SK-N-SH (cell line): ENCODE data around the gene IQGAP1. TPM values are rescaled to one million over a fixed set of nuclear protein-coding genes. Genes with fewer than 3 reads are reported as not detected.
"Not testable (repeated sequence)": the region's sequence is repeated elsewhere in the genome, so short reads cannot be mapped to it uniquely, and the experiment has no call there.

Experiments used
- CTCF ChIA-PET: fragments of 300-600, 350-600 bp; formaldehyde crosslinking; extraction: SDS; loops from one replicate; lab custom pipeline; 2021; lab: Yijun Ruan, JAX
- POLR2A ChIA-PET: fragments of 350-600 bp; sonication (Branson Sonifier 250); formaldehyde crosslinking; extraction: SDS; loops from one replicate; lab custom pipeline; 2020; ENCODE audit warnings: antibody characterized with exemption, inconsistent platforms; lab: Yijun Ruan, JAX
- DNase-seq: peaks from one replicate; pipeline ENCODE4 v3.0.0; 2012
- H2AFZ ChIP-seq: fragments of 200-600 bp; sonication (generic); 2 replicates; pipeline ENCODE4 v1.8.1; 2016; ENCODE audit warnings: antibody characterized with exemption, mild to moderate bottlenecking, low read depth
- H3F3A ChIP-seq: fragments of 200-600 bp; sonication (generic); replicated peaks from 2 replicates; pipeline ENCODE3; 2016; ENCODE audit warnings: antibody characterized with exemption, mild to moderate bottlenecking; ENCODE audit not compliant: insufficient read depth
- H3K27ac ChIP-seq, 2 experiments: fragments of 200-500 bp in 1 of 2; fragments of 200-600 bp in 1 of 2; sonication (Bioruptor generic) in 1 of 2; sonication (generic), shearing (Covaris generic) in 1 of 2; 2 replicates each; pipeline versions ENCODE4 v1.5.1 to v1.6.1; 2014 to 2016; ENCODE audit warnings: low read depth in 2 of 2, inconsistent platforms in 1 of 2, low read length in 1 of 2, mild to moderate bottlenecking in 1 of 2, mixed read lengths in 1 of 2
- H3K27me3 ChIP-seq: fragments of 200-600 bp; sonication (generic), shearing (Covaris generic); 2 replicates; pipeline ENCODE4 v1.6.1; 2016; ENCODE audit warnings: mixed run types; ENCODE audit not compliant: insufficient read depth
- H3K36me3 ChIP-seq, 2 experiments: fragments of 200-500 bp in 1 of 2; fragments of 200-600 bp in 1 of 2; sonication (Bioruptor generic) in 1 of 2; sonication (generic) in 1 of 2; replicated peaks in 1 of 2; 2 replicates each; pipeline versions ENCODE3 to v1.5.1; 2014 to 2016; ENCODE audit warnings: low read length in 1 of 2, mild to moderate bottlenecking in 1 of 2; ENCODE audit not compliant: insufficient read depth in 2 of 2, control insufficient read depth in 1 of 2
- H3K4me1 ChIP-seq, 2 experiments: fragments of 200-500 bp in 1 of 2; fragments of 200-600 bp in 1 of 2; sonication (Bioruptor generic) in 1 of 2; sonication (generic), shearing (Covaris generic) in 1 of 2; 2 replicates each; pipeline versions ENCODE4 v1.5.1 to v1.6.1; 2014 to 2016; ENCODE audit warnings: low read depth in 1 of 2, low read length in 1 of 2, mixed run types in 1 of 2; ENCODE audit not compliant: insufficient read depth in 2 of 2, control insufficient read depth in 1 of 2
- H3K4me2 ChIP-seq: fragments of 200-600 bp; sonication (generic), shearing (Covaris generic); 2 replicates; pipeline ENCODE4 v1.6.1; 2017; ENCODE audit warnings: mixed run types
- H3K4me3 ChIP-seq, 2 experiments: fragments of 200-500 bp in 1 of 2; fragments of 200-600 bp in 1 of 2; sonication (Bioruptor generic) in 1 of 2; sonication (generic), shearing (Covaris generic) in 1 of 2; 2 replicates each; pipeline versions ENCODE4 v1.5.1 to v1.8.1; 2014 to 2016; ENCODE audit warnings: low read depth in 2 of 2, inconsistent platforms in 1 of 2, low read length in 1 of 2, mild to moderate bottlenecking in 1 of 2, mixed read lengths in 1 of 2, moderate library complexity in 1 of 2
- H3K79me2 ChIP-seq: fragments of 200-600 bp; sonication (generic); 2 replicates; pipeline ENCODE4 v1.8.1; 2017; ENCODE audit warnings: mild to moderate bottlenecking; ENCODE audit not compliant: insufficient read depth
- H3K9ac ChIP-seq: fragments of 200-600 bp; sonication (generic); 2 replicates; pipeline ENCODE4 v1.6.1; 2017; ENCODE audit warnings: mixed run types
- H3K9me2 ChIP-seq: fragments of 200-600 bp; sonication (generic); 2 replicates; pipeline ENCODE4 v1.6.1; 2017; ENCODE audit warnings: mixed run types
- H3K9me3 ChIP-seq: fragments of 200-600 bp; sonication (generic); 2 replicates; pipeline ENCODE4 v1.6.1; 2017; ENCODE audit warnings: mixed run types, mild to moderate bottlenecking, moderate library complexity
- H4K20me1 ChIP-seq: fragments of 200-600 bp; sonication (generic); 2 replicates; pipeline ENCODE4 v1.6.1; 2017; ENCODE audit warnings: mild to moderate bottlenecking, mixed run types; ENCODE audit not compliant: insufficient read depth
- CTCF ChIP-seq: fragments of 200-600 bp; sonication (generic); IDR thresholded peaks from 2 replicates; pipeline ENCODE4 v1.6.1; 2017; ENCODE audit warnings: antibody characterized with exemption, mild to moderate bottlenecking, moderate library complexity
- FOSL2 ChIP-seq: IDR thresholded peaks from 2 replicates; pipeline ENCODE4 v1.4.0; 2012; ENCODE audit warnings: low read depth, mild to moderate bottlenecking, moderate library complexity, borderline replicate concordance
- GATA2 ChIP-seq: sonication (generic); formaldehyde crosslinking; IDR thresholded peaks from 2 replicates; pipeline ENCODE4 v1.5.0; 2020; ENCODE audit warnings: mild to moderate bottlenecking, missing genetic modification reagents
- JUND ChIP-seq: IDR thresholded peaks from 2 replicates; pipeline ENCODE4 v1.4.0; 2012
- MEF2A ChIP-seq: IDR thresholded peaks from 2 replicates; pipeline ENCODE4 v1.4.0; 2012; ENCODE audit warnings: low read depth, borderline replicate concordance
- PBX3 ChIP-seq: IDR thresholded peaks from 2 replicates; pipeline ENCODE4; 2012
- RFX5 ChIP-seq: IDR thresholded peaks from 2 replicates; pipeline ENCODE4 v1.6.1; 2012; ENCODE audit warnings: mild to moderate bottlenecking, improper control_type of control experiment, low read length
- SIN3A ChIP-seq: IDR thresholded peaks from 2 replicates; pipeline ENCODE4 v1.6.1; 2012; ENCODE audit warnings: low read depth, mild to moderate bottlenecking, low read length, moderate library complexity, borderline replicate concordance
- TCF12 ChIP-seq: IDR thresholded peaks from 2 replicates; pipeline ENCODE4 v1.4.0; 2012
- YY1 ChIP-seq: IDR thresholded peaks from 2 replicates; pipeline ENCODE4 v1.4.0; 2012; ENCODE audit warnings: low read depth, mild to moderate bottlenecking
- WGBS: methylation state at CpG from one replicate; pipeline ENCODE4 v1.1.6; 2017; ENCODE audit warnings: low lambda C conversion rate; 5-methylcytosine and 5-hydroxymethylcytosine counted together
- polyA plus RNA-seq, 3 experiments: library from polyadenylated mRNA; depleted of rRNA; stranded (reverse); fragments of >200 nt; gene quantifications; 2 replicates each; pipeline ENCODE4 v1.2.3, GENCODE V29; 2012
- TF ChIP-seq, protein P1 (sequence below): IDR thresholded peaks from 2 replicates; pipeline ENCODE4 v1.4.0; 2012; ENCODE audit warnings: low read depth, borderline replicate concordance
- TF ChIP-seq, protein P2 (sequence below): IDR thresholded peaks from 2 replicates; pipeline ENCODE4 v1.4.0; 2012; ENCODE audit warnings: low read depth, borderline replicate concordance

IQGAP1 gene
- polyA plus RNA-seq, 1 of the 3 experiments (the other 2 are of a cell fraction), result 56.5 TPM

DNA sequence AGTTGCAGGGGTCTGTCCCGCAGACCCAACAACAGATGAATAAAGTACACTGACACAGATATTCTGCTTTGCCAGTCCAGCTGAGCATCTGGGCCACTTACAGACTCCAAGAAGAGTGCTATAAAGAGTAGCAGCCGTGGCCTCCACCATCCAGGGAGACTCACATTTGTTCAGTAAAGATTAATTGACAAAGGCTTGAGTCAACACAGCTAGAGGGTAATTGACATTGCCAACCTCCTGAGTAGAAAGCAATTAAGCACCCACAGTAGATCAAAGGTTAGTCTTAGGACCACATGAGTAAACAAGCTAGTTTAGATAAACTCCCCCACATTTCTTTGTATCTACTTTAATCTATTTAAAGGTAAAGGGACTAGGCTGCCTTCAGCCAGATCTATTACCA lies 125.4 kb downstream of the IQGAP1 start:
- no peaks in the 10 kb centered on the region for H4K20me1 ChIP-seq
- H3K4me1 ChIP-seq, result no peaks in the 10 kb centered on the region
- H3K27me3 ChIP-seq, result no peaks in the 10 kb centered on the region
- H3K9me2 ChIP-seq, result no peaks in the 10 kb centered on the region
- no peak overlapping the region for H3K27ac ChIP-seq
- H3K36me3 ChIP-seq, result peaks cover 0 to 4% of the 10 kb centered on the region in 2 experiments
- no peaks in the 10 kb centered on the region for H3K79me2 ChIP-seq
- TF ChIP-seq SIN3A (no peak), RFX5 (no peak), YY1 (no peak), MEF2A (no peak), TCF12 (no peak)
- TF ChIP-seq, protein P1, sequence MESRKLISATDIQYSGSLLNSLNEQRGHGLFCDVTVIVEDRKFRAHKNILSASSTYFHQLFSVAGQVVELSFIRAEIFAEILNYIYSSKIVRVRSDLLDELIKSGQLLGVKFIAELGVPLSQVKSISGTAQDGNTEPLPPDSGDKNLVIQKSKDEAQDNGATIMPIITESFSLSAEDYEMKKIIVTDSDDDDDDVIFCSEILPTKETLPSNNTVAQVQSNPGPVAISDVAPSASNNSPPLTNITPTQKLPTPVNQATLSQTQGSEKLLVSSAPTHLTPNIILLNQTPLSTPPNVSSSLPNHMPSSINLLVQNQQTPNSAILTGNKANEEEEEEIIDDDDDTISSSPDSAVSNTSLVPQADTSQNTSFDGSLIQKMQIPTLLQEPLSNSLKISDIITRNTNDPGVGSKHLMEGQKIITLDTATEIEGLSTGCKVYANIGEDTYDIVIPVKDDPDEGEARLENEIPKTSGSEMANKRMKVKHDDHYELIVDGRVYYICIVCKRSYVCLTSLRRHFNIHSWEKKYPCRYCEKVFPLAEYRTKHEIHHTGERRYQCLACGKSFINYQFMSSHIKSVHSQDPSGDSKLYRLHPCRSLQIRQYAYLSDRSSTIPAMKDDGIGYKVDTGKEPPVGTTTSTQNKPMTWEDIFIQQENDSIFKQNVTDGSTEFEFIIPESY, result no peak
- TF ChIP-seq, protein P2, sequence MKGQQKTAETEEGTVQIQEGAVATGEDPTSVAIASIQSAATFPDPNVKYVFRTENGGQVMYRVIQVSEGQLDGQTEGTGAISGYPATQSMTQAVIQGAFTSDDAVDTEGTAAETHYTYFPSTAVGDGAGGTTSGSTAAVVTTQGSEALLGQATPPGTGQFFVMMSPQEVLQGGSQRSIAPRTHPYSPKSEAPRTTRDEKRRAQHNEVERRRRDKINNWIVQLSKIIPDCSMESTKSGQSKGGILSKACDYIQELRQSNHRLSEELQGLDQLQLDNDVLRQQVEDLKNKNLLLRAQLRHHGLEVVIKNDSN, result no peak
- TF ChIP-seq, all 33 proteins: peak for 0
- DNase-seq, result no peak
- Histone ChIP-seq H3K9ac (no peak overlapping the region), H3K4me3 (no peak overlapping the region), H3K4me2 (no peak overlapping the region), H3K9me3 (no peaks in the 10 kb centered on the region), H3F3A (no peaks in the 10 kb centered on the region), H2AFZ (no peak overlapping the region)
- ChIA-PET POLR2A (no interaction called here), CTCF (no interaction called here)
- WGBS, result 69% methylated on average over 2 of the region's 2 CpGs

DNA sequence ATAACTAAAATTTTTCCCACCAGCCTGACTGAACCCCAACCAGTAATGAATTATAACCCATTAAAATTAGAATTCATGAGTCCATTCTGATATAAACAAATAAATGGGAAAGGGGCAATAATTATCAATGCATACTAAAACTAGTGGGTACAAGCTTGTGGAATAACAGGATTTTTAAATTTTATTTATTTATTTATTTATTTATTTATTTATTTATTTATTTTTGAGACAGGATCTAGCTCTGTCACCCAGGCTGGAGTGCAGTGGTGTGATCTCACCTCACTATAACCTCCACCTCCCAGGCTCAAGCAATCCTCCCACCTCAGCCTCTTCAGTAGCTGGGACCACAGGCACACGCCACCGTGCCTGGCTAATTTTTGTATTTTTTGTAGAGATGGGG lies 125.9 kb downstream of the IQGAP1 start:
- H3K4me3 ChIP-seq, POLR2A ChIA-PET, H2AFZ ChIP-seq, H3K79me2 ChIP-seq, H3K4me2 ChIP-seq, H4K20me1 ChIP-seq, H3K9me3 ChIP-seq, CTCF ChIA-PET, H3K9ac ChIP-seq, H3K9me2 ChIP-seq, H3K27ac ChIP-seq, H3F3A ChIP-seq, H3K36me3 ChIP-seq, DNase-seq, H3K27me3 ChIP-seq, H3K4me1 ChIP-seq: not testable (repeated sequence)
- 57% methylated on average over 2 of the region's 2 CpGs for WGBS

- 12% methylated on average over 1 of the region's 1 CpG for WGBS
Observed at GRCh38 chr15:90519688-90520087, 131.6 kb downstream of the IQGAP1 start.

More at GRCh38 chr15:90519688-90520087, 131.6 kb downstream of the IQGAP1 start:
- H3K27ac ChIP-seq, result peak overlapping the region in 1 of 2 experiments; percentile 92; a peak in 2 of 4 replicates
- H4K20me1 ChIP-seq, result no peaks in the 10 kb centered on the region
- peak overlapping the region; percentile 45; the same call in 1 of the 2 replicates for H3K9ac ChIP-seq
- H3K4me1 ChIP-seq, result peaks cover 0 to 9% of the 10 kb centered on the region in 2 experiments; a peak in 1 of 4 replicates
- no peak overlapping the region for H3K4me3 ChIP-seq
- ChIA-PET CTCF (interaction anchor here (1.6 kb wide), 1 partner anchor 366 kb away, joined by 5 read pairs; no protein-coding TSS in a partner anchor), POLR2A (no interaction called here)
- H3K4me2 ChIP-seq, result no peak overlapping the region
- no peak for TF ChIP-seq GATA2
- peak; percentile 28; the same call in 1 of the 2 replicates for TF ChIP-seq JUND
- no peak for TF ChIP-seq RFX5
- TF ChIP-seq FOSL2, result peak; percentile 59
- no peak for TF ChIP-seq CTCF
- TF ChIP-seq TCF12, result peak; percentile 28
- TF ChIP-seq PBX3, result peak; percentile 56
- no peak for DNase-seq
- H3K36me3 ChIP-seq, result no peaks in the 10 kb centered on the region
- peaks cover 26% of the 10 kb centered on the region for H3F3A ChIP-seq
- no peaks in the 10 kb centered on the region for H3K79me2 ChIP-seq
- H3K9me2 ChIP-seq, result no peaks in the 10 kb centered on the region
- no peaks in the 10 kb centered on the region for H3K9me3 ChIP-seq
- no peaks in the 10 kb centered on the region for H3K27me3 ChIP-seq
- peak overlapping the region; percentile 71 for H2AFZ ChIP-seq
